Measurements from ENCODE around the gene RNASE11. TPM values are rescaled to one million over a fixed set of nuclear protein-coding genes. Genes with fewer than 3 reads are reported as not detected.

Gene RNASE11
- total RNA-seq, 2 donors from 2014 or later, result not detected

GRCh38 chr14:20563971-20564370, 23.8 kb downstream of the RNASE11 start:
- no peak for TF ChIP-seq CTCF (IDR thresholded peaks at IDR 0.05)
- Histone ChIP-seq H3K36me3 (no peaks in the 10 kb centered on the region), H3K4me1 (no peaks in the 10 kb centered on the region), H3K9me3 (peaks cover 1 to 9% of the 10 kb centered on the region in 2 donors), H3K4me3 (no peak overlapping the region), H3K27ac (no peak overlapping the region), H3K27me3 (no peaks in the 10 kb centered on the region)
- no peak for DNase-seq (ENCODE audit: low spot score)

GRCh38 chr14:20560961-20561360, 26.8 kb downstream of the RNASE11 start, which contains the start of gene RNASE9:
TSS of gene RNASE9 (minus strand) at chr14:20561047.
- H3K36me3 ChIP-seq, result no peaks in the 10 kb centered on the region
- H3K27me3 ChIP-seq, result no peaks in the 10 kb centered on the region
- no peaks in the 10 kb centered on the region for H3K9me3 ChIP-seq
- no peak within 1 kb of the TSS for H3K27ac ChIP-seq
- no peak for DNase-seq (ENCODE audit: low spot score)
- H3K4me1 ChIP-seq, result no peaks in the 10 kb centered on the region
- no peak for TF ChIP-seq CTCF (IDR thresholded peaks at IDR 0.05)
- H3K4me3 ChIP-seq, result no peak within 1 kb of the TSS

GRCh38 chr14:20559461-20559904, 28.3 kb downstream of the RNASE11 start:
- Histone ChIP-seq H3K27ac (no peak overlapping the region), H3K4me1 (no peaks in the 10 kb centered on the region), H3K4me3 (no peak overlapping the region), H3K27me3 (no peaks in the 10 kb centered on the region), H3K36me3 (no peaks in the 10 kb centered on the region), H3K9me3 (no peaks in the 10 kb centered on the region)
- no peak for TF ChIP-seq CTCF (IDR thresholded peaks at IDR 0.05)
- no peak for DNase-seq (ENCODE audit: low spot score)

- no peak for TF ChIP-seq CTCF (IDR thresholded peaks at IDR 0.05)
Observed at GRCh38 chr14:20557212-20557542, 30.6 kb downstream of the RNASE11 start.

GRCh38 chr14:20556500-20557211, 31.1 kb downstream of the RNASE11 start:
- no peaks in the 10 kb centered on the region for H3K4me1 ChIP-seq
- no peak overlapping the region for H3K27ac ChIP-seq
- H3K4me3 ChIP-seq, result no peak overlapping the region
- no peaks in the 10 kb centered on the region for H3K9me3 ChIP-seq
- H3K36me3 ChIP-seq, result no peaks in the 10 kb centered on the region
- DNase-seq (ENCODE audit: low spot score), result no peak
- no peaks in the 10 kb centered on the region for H3K27me3 ChIP-seq
- no peak for TF ChIP-seq CTCF (IDR thresholded peaks at IDR 0.05)

More at GRCh38 chr14:20557212-20557542, 30.6 kb downstream of the RNASE11 start:
- no peaks in the 10 kb centered on the region for H3K4me1 ChIP-seq
- H3K9me3 ChIP-seq, result no peaks in the 10 kb centered on the region
- DNase-seq (ENCODE audit: low spot score), result no peak
- H3K4me3 ChIP-seq, result no peak overlapping the region
- no peaks in the 10 kb centered on the region for H3K36me3 ChIP-seq
- no peaks in the 10 kb centered on the region for H3K27me3 ChIP-seq
- no peak overlapping the region for H3K27ac ChIP-seq

GRCh38 chr14:20555845-20556244, 32.0 kb downstream of the RNASE11 start:
- no peak for TF ChIP-seq CTCF (IDR thresholded peaks at IDR 0.05)
- no peak for DNase-seq (ENCODE audit: low spot score)

More at GRCh38 chr14:20555845-20556244, 32.0 kb downstream of the RNASE11 start:
- H3K27me3 ChIP-seq, result no peaks in the 10 kb centered on the region
- H3K9me3 ChIP-seq, result no peaks in the 10 kb centered on the region
- no peak overlapping the region for H3K27ac ChIP-seq
- H3K36me3 ChIP-seq, result no peaks in the 10 kb centered on the region
- H3K4me1 ChIP-seq, result no peaks in the 10 kb centered on the region
- no peak overlapping the region for H3K4me3 ChIP-seq

All from right atrium auricular region (tissue), 2 donors.